Panc1 (cell line): ENCODE data around the gene IL1RAPL1.

Experiments used
- CTCF ChIP-seq: fragments of 450-650 bp; IDR thresholded peaks from 2 replicates; pipeline ENCODE4 v1.5.1; 2017; ENCODE audit warnings: mild to moderate bottlenecking
- POLR2AphosphoS5 ChIP-seq: IDR thresholded peaks from 2 replicates; pipeline ENCODE4 v1.6.1; 2012; ENCODE audit warnings: mild to moderate bottlenecking, low read depth, low read length, moderate library complexity
- TF ChIP-seq, protein P1 (sequence below), 2 experiments: IDR thresholded peaks; 2 replicates each; pipeline ENCODE4 v1.6.1; 2011 to 2012; ENCODE audit warnings: low read depth in 2 of 2, control low read depth in 1 of 2, low read length in 1 of 2, mild to moderate bottlenecking in 1 of 2, moderate library complexity in 1 of 2; ENCODE audit not compliant: insufficient read depth in 1 of 2

DNA sequence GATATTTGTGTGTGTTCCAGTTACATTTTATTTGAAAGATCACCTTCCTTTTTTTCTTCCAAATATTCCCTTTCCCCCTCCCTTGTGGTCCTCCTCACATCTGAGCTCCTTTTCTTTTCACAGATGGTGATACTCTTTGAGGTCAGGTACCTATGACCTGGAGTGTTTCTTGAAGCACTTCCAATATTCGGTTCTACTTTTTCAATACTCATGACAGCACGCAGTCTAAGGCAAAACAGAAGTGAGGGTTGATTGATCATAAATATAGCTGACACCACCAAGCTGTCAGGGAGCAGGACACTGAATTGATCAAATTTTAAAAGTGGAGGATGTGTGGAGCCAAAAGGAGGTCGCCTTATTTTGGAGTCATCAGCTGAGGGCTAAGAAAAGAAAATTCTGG is 1293.7 kb downstream of the IL1RAPL1 start:
- TF ChIP-seq CTCF (no peak), POLR2AphosphoS5 (no peak)
- TF ChIP-seq, protein P1, sequence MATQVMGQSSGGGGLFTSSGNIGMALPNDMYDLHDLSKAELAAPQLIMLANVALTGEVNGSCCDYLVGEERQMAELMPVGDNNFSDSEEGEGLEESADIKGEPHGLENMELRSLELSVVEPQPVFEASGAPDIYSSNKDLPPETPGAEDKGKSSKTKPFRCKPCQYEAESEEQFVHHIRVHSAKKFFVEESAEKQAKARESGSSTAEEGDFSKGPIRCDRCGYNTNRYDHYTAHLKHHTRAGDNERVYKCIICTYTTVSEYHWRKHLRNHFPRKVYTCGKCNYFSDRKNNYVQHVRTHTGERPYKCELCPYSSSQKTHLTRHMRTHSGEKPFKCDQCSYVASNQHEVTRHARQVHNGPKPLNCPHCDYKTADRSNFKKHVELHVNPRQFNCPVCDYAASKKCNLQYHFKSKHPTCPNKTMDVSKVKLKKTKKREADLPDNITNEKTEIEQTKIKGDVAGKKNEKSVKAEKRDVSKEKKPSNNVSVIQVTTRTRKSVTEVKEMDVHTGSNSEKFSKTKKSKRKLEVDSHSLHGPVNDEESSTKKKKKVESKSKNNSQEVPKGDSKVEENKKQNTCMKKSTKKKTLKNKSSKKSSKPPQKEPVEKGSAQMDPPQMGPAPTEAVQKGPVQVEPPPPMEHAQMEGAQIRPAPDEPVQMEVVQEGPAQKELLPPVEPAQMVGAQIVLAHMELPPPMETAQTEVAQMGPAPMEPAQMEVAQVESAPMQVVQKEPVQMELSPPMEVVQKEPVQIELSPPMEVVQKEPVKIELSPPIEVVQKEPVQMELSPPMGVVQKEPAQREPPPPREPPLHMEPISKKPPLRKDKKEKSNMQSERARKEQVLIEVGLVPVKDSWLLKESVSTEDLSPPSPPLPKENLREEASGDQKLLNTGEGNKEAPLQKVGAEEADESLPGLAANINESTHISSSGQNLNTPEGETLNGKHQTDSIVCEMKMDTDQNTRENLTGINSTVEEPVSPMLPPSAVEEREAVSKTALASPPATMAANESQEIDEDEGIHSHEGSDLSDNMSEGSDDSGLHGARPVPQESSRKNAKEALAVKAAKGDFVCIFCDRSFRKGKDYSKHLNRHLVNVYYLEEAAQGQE (IDR thresholded peaks at IDR 0.05; ENCODE audit: insufficient read depth in 1 of 2, low read depth in 2 of 2, low read length in 1 of 2): no peak
